ENCODE results near the gene KIF18A. TPM values are rescaled to one million over a fixed set of nuclear protein-coding genes. Genes with fewer than 3 reads are reported as not detected.

The KIF18A gene
- total and polyA plus RNA-seq, 2 of the 8 experiments (the other 6 are each of a cell fraction or from before 2014, with no cell fraction given) = 4.0 to 23.3 TPM

GRCh38 chr11:27972522-27973170, 135.3 kb downstream of the KIF18A start (continued):
- TF ChIP-seq USF2 (IDR thresholded peaks at IDR 0.05; ENCODE audit: low read length) (no peak), BACH1 (IDR thresholded peaks at IDR 0.05; ENCODE audit: low read length) (no peak), TBP (IDR thresholded peaks at IDR 0.05; ENCODE audit: low read depth, low read length) (no peak), CBX5 (IDR thresholded peaks at IDR 0.05; ENCODE audit: low read depth, low read length) (no peak), RXRA (IDR thresholded peaks at IDR 0.05; ENCODE audit: insufficient read depth, low read depth, low read length) (no peak)
